Keratinocyte (primary cell): ENCODE data around the gene TGM5. TPM values are rescaled to one million over a fixed set of nuclear protein-coding genes. Genes with fewer than 3 reads are reported as not detected.

Experiments used
- DNase-seq: peaks from one replicate; pipeline ENCODE4 v3.0.0-alpha.2; 2011; ENCODE audit warnings: low read depth, missing footprints, low spot score
- FAIRE-seq: peaks from 2 replicates; lab custom pipeline; 2011; peaks lifted over from hg19 to GRCh38; lab: Jason Lieb, UNC
- H2AFZ ChIP-seq: 2 replicates; pipeline ENCODE4 v1.6.0; 2012; ENCODE audit warnings: low read length, control low read depth, inconsistent platforms; ENCODE audit not compliant: control insufficient read depth
- H3K27ac ChIP-seq: 2 replicates; pipeline ENCODE4 v1.5.1; 2011; ENCODE audit warnings: low read length; ENCODE audit not compliant: control insufficient read depth, insufficient read depth
- H3K27me3 ChIP-seq: 3 replicates; pipeline ENCODE4 v1.6.0; 2011; ENCODE audit warnings: low read length; ENCODE audit not compliant: control insufficient read depth, insufficient read depth; ENCODE audit errors: extremely low read depth
- H3K36me3 ChIP-seq, 2 experiments: 2 replicates in 1 of 2; 3 replicates in 1 of 2; pipeline ENCODE4 v1.5.1; 2011; ENCODE audit warnings: low read length in 2 of 2, mild to moderate bottlenecking in 1 of 2; ENCODE audit not compliant: control insufficient read depth in 2 of 2, insufficient read depth in 2 of 2; ENCODE audit errors: extremely low read depth in 1 of 2
- H3K4me1 ChIP-seq: 3 replicates; pipeline ENCODE4 v1.5.1; 2011; ENCODE audit warnings: low read length; ENCODE audit not compliant: control insufficient read depth, insufficient read depth; ENCODE audit errors: extremely low read depth
- H3K4me2 ChIP-seq: 3 replicates; pipeline ENCODE4 v1.6.0; 2011; ENCODE audit warnings: low read depth, low read length; ENCODE audit not compliant: control insufficient read depth, insufficient read depth; ENCODE audit errors: extremely low read depth
- H3K4me3 ChIP-seq, 3 experiments: fragments of 200-600 bp in 1 of 3; sonication (generic) in 1 of 3; 2 replicates in 2 of 3; 3 replicates in 1 of 3; pipeline ENCODE4 v1.5.1; 2011 to 2016; ENCODE audit warnings: low read length in 3 of 3, mild to moderate bottlenecking in 3 of 3, control low read depth in 2 of 3, inconsistent platforms in 1 of 3, low read depth in 1 of 3, mixed read lengths in 1 of 3, mixed run types in 1 of 3, moderate library complexity in 1 of 3; ENCODE audit not compliant: control insufficient read depth in 2 of 3, insufficient read depth in 2 of 3; ENCODE audit errors: extremely low read depth in 1 of 3
- H3K79me2 ChIP-seq: 2 replicates; pipeline ENCODE4 v1.6.0; 2012; ENCODE audit warnings: low read length; ENCODE audit not compliant: control insufficient read depth, insufficient read depth
- H3K9ac ChIP-seq: 3 replicates; pipeline ENCODE4 v1.6.0; 2011; ENCODE audit warnings: low read length; ENCODE audit not compliant: control insufficient read depth, insufficient read depth; ENCODE audit errors: extremely low read depth
- H3K9me1 ChIP-seq: 3 replicates; pipeline ENCODE4 v1.6.0; 2011; ENCODE audit warnings: low read length; ENCODE audit not compliant: control insufficient read depth, insufficient read depth; ENCODE audit errors: extremely low read depth
- H3K9me3 ChIP-seq: 2 replicates; pipeline ENCODE4 v1.5.1; 2012; ENCODE audit warnings: low read depth, low read length; ENCODE audit not compliant: control insufficient read depth
- H4K20me1 ChIP-seq: 3 replicates; pipeline ENCODE4 v1.6.0; 2011; ENCODE audit warnings: low read length; ENCODE audit not compliant: control insufficient read depth, insufficient read depth; ENCODE audit errors: extremely low read depth
- EZH2 ChIP-seq: IDR thresholded peaks from one replicate; pipeline ENCODE4 v1.6.1; 2012; ENCODE audit warnings: inconsistent platforms, mild to moderate bottlenecking, low read length, moderate library complexity
- dilution Hi-C: fragments of 300-500 bp; cut with MboI; formaldehyde crosslinking; loops from one replicate; pipeline ENCODE4 v1.7.0; 2020; ENCODE audit warnings: low sequenced_read_pairs; ENCODE audit not compliant: extremely low pct_ligation_motif_present
- polyA plus RNA-seq, 5 experiments: library from polyadenylated mRNA; depleted of rRNA in 3 of 5; stranded (reverse) in 3 of 5; stranded (forward) in 1 of 5; unstranded in 1 of 5; fragments of >200 nt; gene quantifications; 1 replicate in 1 of 5; 2 replicates in 3 of 5; 3 replicates in 1 of 5; pipeline versions ENCODE4 v1.2.1 to v1.2.3, GENCODE V29; 2011 to 2012; ENCODE audit warnings: missing spikeins in 2 of 5, low read depth in 1 of 5, low replicate concordance in 1 of 5
- TF ChIP-seq, protein P1 (sequence below), 3 experiments: IDR thresholded peaks in 1 of 3; conservative IDR thresholded peaks in 1 of 3; optimal IDR thresholded peaks in 1 of 3; 2 replicates in 2 of 3; 3 replicates in 1 of 3; pipeline versions ENCODE3 to v1.5.1; 2011; ENCODE audit warnings: low read length in 3 of 3, mild to moderate bottlenecking in 3 of 3, moderate library complexity in 2 of 3, control low read depth in 1 of 3, inconsistent platforms in 1 of 3; ENCODE audit not compliant: insufficient read depth in 2 of 3; ENCODE audit errors: extremely low read depth in 1 of 3

Gene TGM5
- polyA plus RNA-seq, 1 donor (not counting 4 experiments of a cell fraction or from before 2014, with no cell fraction given), result not detected

DNA sequence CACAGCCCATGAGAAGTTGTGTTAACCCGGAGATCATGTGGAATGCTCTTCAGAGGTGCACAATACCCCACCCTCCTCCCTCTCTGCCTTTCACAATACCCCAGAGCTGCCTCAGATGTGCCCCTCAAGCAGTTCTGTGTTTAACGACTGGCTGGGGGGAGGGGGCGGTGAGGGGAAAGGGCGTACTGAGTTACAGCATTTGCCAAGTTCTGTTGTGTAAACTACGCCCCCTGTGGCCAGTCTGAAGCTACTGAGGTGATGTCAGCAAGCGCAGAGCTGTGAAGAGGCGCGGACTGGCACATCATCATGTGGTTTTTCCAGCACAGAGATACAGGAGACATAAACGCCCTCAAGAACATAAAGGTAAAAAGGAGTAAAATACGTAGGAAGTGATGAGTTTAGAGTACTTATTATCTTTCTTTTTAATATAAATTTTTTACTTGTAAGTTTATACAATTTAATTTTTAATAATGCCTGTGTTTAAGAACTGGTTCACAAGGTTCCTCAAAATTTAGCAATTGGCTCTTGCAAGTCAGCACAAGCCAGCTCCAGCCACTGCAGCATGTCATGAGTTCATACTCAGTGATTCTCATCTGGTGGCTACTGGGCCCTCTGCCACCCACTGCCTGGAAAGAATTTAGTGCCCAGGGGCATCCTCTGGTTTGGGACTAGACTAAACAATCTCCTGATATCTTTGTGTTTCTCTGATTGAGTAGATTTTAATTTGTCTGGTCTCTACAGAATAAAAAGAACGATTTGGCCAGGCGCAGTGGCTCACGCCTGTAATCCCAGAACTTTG, 47.6 kb downstream of the TGM5 start:
- Histone ChIP-seq H3K36me3 (no peaks in the 10 kb centered on the region), H2AFZ (peak overlapping the region; percentile 78), H3K27ac (peak overlapping the region; percentile 71), H3K9ac (peak overlapping the region; percentile 52), H3K4me2 (peak overlapping the region; percentile 68), H3K4me1 (peaks cover 8% of the 10 kb centered on the region), H3K79me2 (no peaks in the 10 kb centered on the region), H3K4me3 (peak overlapping the region in 1 of 3 experiments; percentile 6), H3K27me3 (no peaks in the 10 kb centered on the region), H3K9me3 (no peaks in the 10 kb centered on the region), H4K20me1 (no peaks in the 10 kb centered on the region), H3K9me1 (no peaks in the 10 kb centered on the region)
- TF ChIP-seq EZH2, result no peak
- TF ChIP-seq, protein P1, sequence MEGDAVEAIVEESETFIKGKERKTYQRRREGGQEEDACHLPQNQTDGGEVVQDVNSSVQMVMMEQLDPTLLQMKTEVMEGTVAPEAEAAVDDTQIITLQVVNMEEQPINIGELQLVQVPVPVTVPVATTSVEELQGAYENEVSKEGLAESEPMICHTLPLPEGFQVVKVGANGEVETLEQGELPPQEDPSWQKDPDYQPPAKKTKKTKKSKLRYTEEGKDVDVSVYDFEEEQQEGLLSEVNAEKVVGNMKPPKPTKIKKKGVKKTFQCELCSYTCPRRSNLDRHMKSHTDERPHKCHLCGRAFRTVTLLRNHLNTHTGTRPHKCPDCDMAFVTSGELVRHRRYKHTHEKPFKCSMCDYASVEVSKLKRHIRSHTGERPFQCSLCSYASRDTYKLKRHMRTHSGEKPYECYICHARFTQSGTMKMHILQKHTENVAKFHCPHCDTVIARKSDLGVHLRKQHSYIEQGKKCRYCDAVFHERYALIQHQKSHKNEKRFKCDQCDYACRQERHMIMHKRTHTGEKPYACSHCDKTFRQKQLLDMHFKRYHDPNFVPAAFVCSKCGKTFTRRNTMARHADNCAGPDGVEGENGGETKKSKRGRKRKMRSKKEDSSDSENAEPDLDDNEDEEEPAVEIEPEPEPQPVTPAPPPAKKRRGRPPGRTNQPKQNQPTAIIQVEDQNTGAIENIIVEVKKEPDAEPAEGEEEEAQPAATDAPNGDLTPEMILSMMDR (optimal IDR thresholded peaks at IDR 0.05 in 1 of 3, IDR thresholded peaks at IDR 0.05 in 1 of 3, conservative IDR thresholded peaks at IDR 0.05 in 1 of 3; ENCODE audit: extremely low read depth in 1 of 3, insufficient read depth in 2 of 3, low read length in 3 of 3), result peak; percentile 78 to 84 (median 79)
- dilution Hi-C loops, result no loop called here
- FAIRE-seq (peak; percentile 91), DNase-seq (peak; percentile 80)

DNA sequence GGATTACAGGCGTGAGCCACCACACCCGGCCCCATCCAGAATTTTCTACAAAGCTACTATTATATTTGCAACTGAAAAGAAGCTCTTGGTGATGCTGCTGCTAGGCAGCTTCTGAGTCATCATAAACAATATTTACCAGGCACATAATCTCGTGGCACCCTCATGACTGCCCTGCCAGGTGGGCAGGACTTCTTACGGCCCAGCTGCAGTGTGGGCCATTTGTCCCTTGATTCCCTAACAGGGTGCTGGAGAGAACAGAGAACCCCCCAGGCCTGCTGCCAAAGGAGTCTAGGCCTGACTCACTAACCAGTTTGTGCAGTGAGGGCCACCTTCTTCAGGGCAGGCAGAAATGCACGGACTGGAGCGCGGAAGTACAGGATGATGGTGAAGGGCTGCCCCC, 50.8 kb downstream of the TGM5 start:
- DNase-seq (peak; percentile 30), FAIRE-seq (no peak)
- Histone ChIP-seq H3K4me2 (no peak overlapping the region), H3K36me3 (no peaks in the 10 kb centered on the region), H3K4me3 (no peak overlapping the region), H3K27ac (peak overlapping the region; percentile 10), H3K4me1 (peaks cover 8% of the 10 kb centered on the region), H2AFZ (no peak overlapping the region), H3K27me3 (no peaks in the 10 kb centered on the region), H3K9me3 (no peaks in the 10 kb centered on the region), H4K20me1 (no peaks in the 10 kb centered on the region), H3K79me2 (no peaks in the 10 kb centered on the region), H3K9ac (no peak overlapping the region), H3K9me1 (no peaks in the 10 kb centered on the region)
- TF ChIP-seq, protein P1 (optimal IDR thresholded peaks at IDR 0.05 in 1 of 3, IDR thresholded peaks at IDR 0.05 in 1 of 3, conservative IDR thresholded peaks at IDR 0.05 in 1 of 3; ENCODE audit: extremely low read depth in 1 of 3, insufficient read depth in 2 of 3, low read length in 3 of 3), result no peak
- no peak for TF ChIP-seq EZH2
- dilution Hi-C loops, result no loop called here
